Testis (tissue), 3 donors: ENCODE results near the gene SAP25. TPM values are rescaled to one million over a fixed set of nuclear protein-coding genes. Genes with fewer than 3 reads are reported as not detected.

Source experiments
- DNase-seq: peaks from one replicate; pipeline ENCODE4 v3.0.0-alpha.2; 2019
- H3K27ac ChIP-seq, 2 donors: fragments of 200-600 bp; sonication (generic); one replicate each; pipeline ENCODE4 v1.5.1; 2019
- H3K27me3 ChIP-seq: fragments of 200-600 bp; sonication (generic); one replicate; pipeline ENCODE4 v1.5.1; 2019
- H3K36me3 ChIP-seq: fragments of 200-600 bp; sonication (generic); one replicate; pipeline ENCODE4 v1.5.1; 2017; ENCODE audit warnings: low read depth; ENCODE audit errors: missing control alignments
- H3K4me1 ChIP-seq: fragments of 200-600 bp; sonication (generic); one replicate; pipeline ENCODE4 v1.5.1; 2019
- H3K4me3 ChIP-seq, 2 donors: fragments of 200-600 bp; sonication (generic); one replicate each; pipeline ENCODE4 v1.5.1; 2017 to 2019
- H3K9me3 ChIP-seq: fragments of 200-600 bp; sonication (generic); one replicate; pipeline ENCODE4 v1.5.1; 2017
- CTCF ChIP-seq, 3 experiments: fragments of 450-650 bp in 2 of 3; fragments of 200-600 bp in 1 of 3; sonication (generic) in 1 of 3; IDR thresholded peaks; one replicate each; pipeline ENCODE4 v1.5.1; 2016 to 2019; ENCODE audit warnings: antibody characterized with exemption in 3 of 3, mild to moderate bottlenecking in 2 of 3, moderate library complexity in 1 of 3
- POLR2A ChIP-seq: fragments of 450-650 bp; IDR thresholded peaks from one replicate; pipeline ENCODE4 v1.6.1; 2017; ENCODE audit warnings: antibody characterized with exemption, mild to moderate bottlenecking, moderate library complexity
- WGBS, 2 donors: methylation state at CpG; one replicate each; pipeline ENCODE4 v1.1.5; 2018; 5-methylcytosine and 5-hydroxymethylcytosine counted together
- intact Hi-C: fragments of 100-400 bp; cut with DNase I; formaldehyde crosslinking; loops from one replicate; pipeline ENCODE4 v1.15.1; 2023; ENCODE audit warnings: low total_unique reads
- polyA plus RNA-seq: library from polyadenylated mRNA; stranded (reverse); fragments of 350-450 nt; fragmentation: Illumina TruSeq; extraction: RNeasy Lipid Tissue Mini Kit (QIAGEN cat#74804); gene quantifications from one replicate; pipeline ENCODE4 v1.2.3, GENCODE V29; 2014; ENCODE audit warnings: low read depth, low replicate concordance; ENCODE audit not compliant: insufficient read depth
- total RNA-seq, 2 donors: library from RNA; depleted of rRNA; stranded (reverse); fragments of >200 nt; gene quantifications; one replicate each; pipeline ENCODE4 v1.2.3, GENCODE V29; 2016

Gene SAP25
- total and polyA plus RNA-seq, 3 donors from 2014 or later, result 28.4 to 30.3 (median 29.9) TPM

- Histone ChIP-seq H3K9me3 (no peaks in the 10 kb centered on the region), H3K4me1 (peaks cover under 1% of the 10 kb centered on the region), H3K36me3 (no peaks in the 10 kb centered on the region), H3K27ac (peak overlapping the region; percentile 49 to 71), H3K27me3 (no peaks in the 10 kb centered on the region), H3K4me3 (no peak overlapping the region)
- WGBS, 2 donors, result 63 to 76% methylated on average over 14 of the region's 14 CpGs
- no peak for TF ChIP-seq CTCF (IDR thresholded peaks at IDR 0.05)
- TF ChIP-seq POLR2A, result no peak
- intact Hi-C loops, result no loop called here
- DNase-seq, result peak; percentile 91
Observed at GRCh38 chr7:100575206-100575631, 1.5 kb upstream of the SAP25 start.

DNA sequence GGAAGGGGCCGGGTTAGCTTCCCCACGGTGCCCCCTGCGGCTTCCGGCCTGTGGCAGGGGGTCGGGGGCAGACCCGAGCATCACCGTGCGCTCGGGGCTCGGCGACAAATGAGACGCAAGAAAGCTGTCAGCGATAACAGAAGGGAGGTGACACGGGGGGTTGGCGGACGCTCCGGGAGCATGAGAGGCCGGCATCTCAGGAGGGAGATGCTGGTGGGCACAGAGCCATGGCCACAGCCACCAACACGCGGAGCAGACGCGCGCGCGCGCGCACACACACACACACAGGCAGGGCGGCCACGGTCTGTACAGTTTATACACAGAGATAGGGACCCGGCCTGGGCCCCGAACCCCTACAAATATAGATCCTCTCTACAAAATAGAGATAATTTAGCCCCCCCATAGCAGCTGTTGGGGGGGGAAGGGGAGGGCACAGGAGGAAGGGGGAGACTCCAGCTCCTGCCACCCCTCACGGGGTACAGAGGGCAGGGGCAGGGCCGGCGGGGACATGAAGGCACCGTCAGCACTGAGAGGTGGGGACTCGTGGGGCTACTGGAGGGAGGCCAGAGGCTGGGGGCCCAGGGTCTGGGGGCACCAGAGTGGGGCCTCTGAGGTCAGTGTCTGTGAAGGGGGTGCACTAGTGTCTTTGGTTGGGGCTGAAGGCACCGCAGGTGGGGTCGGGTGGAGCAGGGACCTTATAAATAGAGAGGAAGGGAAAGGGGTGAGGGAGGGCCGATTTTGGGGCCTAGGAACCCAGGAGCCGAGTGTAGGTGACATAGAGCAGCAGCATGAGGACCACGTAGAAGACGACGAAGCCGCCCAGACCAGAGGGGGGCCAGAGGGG is 884 bp upstream of the SAP25 start:
- DNase-seq, result no peak
- Histone ChIP-seq H3K4me3 (no peak overlapping the region), H3K36me3 (no peaks in the 10 kb centered on the region), H3K4me1 (peaks cover 7% of the 10 kb centered on the region), H3K27ac (peak overlapping the region; percentile 49 to 71), H3K9me3 (no peaks in the 10 kb centered on the region), H3K27me3 (no peaks in the 10 kb centered on the region)
- intact Hi-C loops, result no loop called here
- TF ChIP-seq CTCF (IDR thresholded peaks at IDR 0.05) (no peak), POLR2A (no peak)
- WGBS, 2 donors, result 72 to 73% methylated on average over 24 to 44 of the region's 44 CpGs

- no peaks in the 10 kb centered on the region for H3K27me3 ChIP-seq
- no peak overlapping the region for H3K27ac ChIP-seq
- peaks cover 22% of the 10 kb centered on the region for H3K4me1 ChIP-seq
- TF ChIP-seq POLR2A, result no peak
- no peak for TF ChIP-seq CTCF (IDR thresholded peaks at IDR 0.05)
- no peak for DNase-seq
- no peaks in the 10 kb centered on the region for H3K36me3 ChIP-seq
- no peaks in the 10 kb centered on the region for H3K9me3 ChIP-seq
- intact Hi-C loops, result no loop called here
- peak overlapping the region; percentile 27 to 41 for H3K4me3 ChIP-seq
- 78 to 79% methylated on average over 12 to 22 of the region's 30 CpGs for WGBS, 2 donors
Observed at GRCh38 chr7:100572949-100573675, 588 bp downstream of the SAP25 start.

DNA sequence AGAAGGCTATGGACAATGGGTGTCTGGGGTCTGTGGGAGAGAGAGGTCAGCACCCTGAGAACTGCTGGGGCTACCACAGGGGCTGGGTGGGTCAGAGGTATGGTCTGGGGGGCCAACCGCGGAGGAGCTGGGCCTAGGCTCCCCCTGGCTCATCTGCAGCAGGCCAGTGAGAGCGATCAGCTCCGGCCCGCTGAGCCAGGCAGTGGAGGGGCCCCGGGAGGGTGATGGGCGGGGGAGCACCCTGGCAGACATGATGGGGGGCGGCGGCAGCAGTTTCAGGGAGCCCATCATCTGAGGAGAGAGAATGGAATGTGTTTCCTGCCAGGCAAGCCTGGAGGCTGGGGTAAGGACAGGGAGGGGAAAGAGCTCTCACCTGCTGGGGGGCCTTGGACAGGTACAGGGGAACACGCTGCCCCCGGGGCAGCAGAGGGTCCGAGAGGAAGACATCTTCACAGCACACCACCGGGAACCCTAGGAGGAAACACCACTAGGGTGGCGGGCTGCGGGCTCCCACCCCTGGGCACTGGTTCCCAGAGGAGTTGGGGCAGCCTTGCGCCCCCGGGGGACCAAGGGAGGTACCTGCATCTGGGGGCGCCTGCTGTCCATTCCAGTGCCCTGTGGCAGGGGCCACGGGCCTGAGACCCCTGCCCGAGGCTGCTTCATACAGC is 1.3 kb downstream of the SAP25 start:
- intact Hi-C loops, result no loop called here
- Histone ChIP-seq H3K4me3 (no peak overlapping the region), H3K9me3 (no peaks in the 10 kb centered on the region), H3K27ac (no peak overlapping the region), H3K27me3 (no peaks in the 10 kb centered on the region), H3K36me3 (no peaks in the 10 kb centered on the region), H3K4me1 (peaks cover 29% of the 10 kb centered on the region)
- TF ChIP-seq POLR2A, result no peak
- no peak for TF ChIP-seq CTCF (IDR thresholded peaks at IDR 0.05)
- WGBS, 2 donors, result 77 to 84% methylated on average over 15 to 18 of the region's 20 CpGs
- no peak for DNase-seq
